ENCODE results near the gene PCBP3. TPM values are rescaled to one million over a fixed set of nuclear protein-coding genes. Genes with fewer than 3 reads are reported as not detected.

PCBP3 gene
- total and polyA plus RNA-seq, 2 donors (not counting 3 experiments of a cell fraction or from before 2014, with no cell fraction given) = 0.06 to 1.1 TPM

- intact Hi-C loops (cut with micrococcal nuclease) (no loop called here), dilution Hi-C loops (cut with MboI; ENCODE audit: extremely low pct_ligation_motif_present, low sequenced_read_pairs) (no loop called here)
- TF ChIP-seq, protein P1, sequence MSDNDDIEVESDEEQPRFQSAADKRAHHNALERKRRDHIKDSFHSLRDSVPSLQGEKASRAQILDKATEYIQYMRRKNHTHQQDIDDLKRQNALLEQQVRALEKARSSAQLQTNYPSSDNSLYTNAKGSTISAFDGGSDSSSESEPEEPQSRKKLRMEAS (IDR thresholded peaks at IDR 0.05; ENCODE audit: insufficient read depth, insufficient read length) = no peak
- TF ChIP-seq JUN (IDR thresholded peaks at IDR 0.05; ENCODE audit: borderline replicate concordance, insufficient read depth, insufficient read length, low read depth) = no peak
- no peak for TF ChIP-seq FOS (IDR thresholded peaks at IDR 0.05; ENCODE audit: borderline replicate concordance, insufficient read depth, low read length)
- TF ChIP-seq POLR2A (IDR thresholded peaks at IDR 0.05; ENCODE audit: low read depth, low read length) = no peak
- no peak for TF ChIP-seq EZH2 (IDR thresholded peaks at IDR 0.05; ENCODE audit: borderline replicate concordance, low read depth, low read length, severe bottlenecking)
- TF ChIP-seq CTCF (IDR thresholded peaks at IDR 0.05; ENCODE audit: extremely low read depth in 1 of 2, insufficient read depth in 1 of 2, low read depth in 1 of 2, low read length in 2 of 2) = no peak
- TF ChIP-seq MYC (IDR thresholded peaks at IDR 0.05; ENCODE audit: low read depth, low read length) = no peak
- TF ChIP-seq POLR2AphosphoS5 (IDR thresholded peaks at IDR 0.05; ENCODE audit: insufficient read depth, low read depth, low read length) = no peak
- Histone ChIP-seq H3K9me1 (replicated peaks; ENCODE audit: control insufficient read depth, extremely low read depth, insufficient read depth, low read length) (no peaks in the 10 kb centered on the region), H3K9ac (replicated peaks; ENCODE audit: extremely low read depth, insufficient read depth, low read length) (no peak overlapping the region), H3K9me3 (replicated peaks; ENCODE audit: control insufficient read depth, insufficient read depth, low read length) (no peaks in the 10 kb centered on the region), H3K4me1 (ENCODE audit: control insufficient read depth, extremely low read depth, insufficient read depth, low read length) (no peaks in the 10 kb centered on the region), H3K79me2 (ENCODE audit: control insufficient read depth, insufficient read depth, low read length) (no peaks in the 10 kb centered on the region), H4K20me1 (replicated peaks; ENCODE audit: control insufficient read depth, extremely low read depth, insufficient read depth, low read length) (no peaks in the 10 kb centered on the region), H3K27ac (ENCODE audit: insufficient read depth, low read depth, low read length) (no peak overlapping the region), H3K36me3 (ENCODE audit: control insufficient read depth in 2 of 2, extremely low read depth in 1 of 2, insufficient read depth in 2 of 2, low read length in 2 of 2) (no peaks in the 10 kb centered on the region), H3K4me3 (replicated peaks in 1 of 3; ENCODE audit: insufficient read depth in 1 of 3, low read depth in 1 of 3, low read length in 3 of 3) (no peak overlapping the region), H2AFZ (ENCODE audit: low read depth, low read length) (no peak overlapping the region), H3K4me2 (ENCODE audit: insufficient read depth, low read length) (no peak overlapping the region), H3K27me3 (ENCODE audit: control insufficient read depth in 2 of 2, insufficient read depth in 2 of 2, low read length in 2 of 2) (peaks cover 2% of the 10 kb centered on the region in 2 experiments)
- POLR2A ChIA-PET = no interaction called here
- FAIRE-seq = no peak
- CTCF ChIA-PET = no interaction called here
- no peak for DNase-seq (ENCODE audit: low read depth, low spot score)
- no TSS peak for BruUV-seq (replicated peaks)
Measured at GRCh38 chr21:45724994-45725843, 81.7 kb downstream of the PCBP3 start.

All from endothelial cell of umbilical vein (primary cell).